GM12801 (cell line): Measurements from ENCODE around the gene KLHDC4.

ENCODE experiments used
- TF ChIP-seq, protein P1 (sequence below): IDR thresholded peaks from one replicate; pipeline ENCODE4 v1.5.1; 2011; ENCODE audit warnings: control low read depth; ENCODE audit not compliant: insufficient read length; ENCODE audit errors: extremely low read depth

Gene KLHDC4

GRCh38 chr16:87791295-87792204 is 25.8 kb upstream of the KLHDC4 start:
- TF ChIP-seq, protein P1, sequence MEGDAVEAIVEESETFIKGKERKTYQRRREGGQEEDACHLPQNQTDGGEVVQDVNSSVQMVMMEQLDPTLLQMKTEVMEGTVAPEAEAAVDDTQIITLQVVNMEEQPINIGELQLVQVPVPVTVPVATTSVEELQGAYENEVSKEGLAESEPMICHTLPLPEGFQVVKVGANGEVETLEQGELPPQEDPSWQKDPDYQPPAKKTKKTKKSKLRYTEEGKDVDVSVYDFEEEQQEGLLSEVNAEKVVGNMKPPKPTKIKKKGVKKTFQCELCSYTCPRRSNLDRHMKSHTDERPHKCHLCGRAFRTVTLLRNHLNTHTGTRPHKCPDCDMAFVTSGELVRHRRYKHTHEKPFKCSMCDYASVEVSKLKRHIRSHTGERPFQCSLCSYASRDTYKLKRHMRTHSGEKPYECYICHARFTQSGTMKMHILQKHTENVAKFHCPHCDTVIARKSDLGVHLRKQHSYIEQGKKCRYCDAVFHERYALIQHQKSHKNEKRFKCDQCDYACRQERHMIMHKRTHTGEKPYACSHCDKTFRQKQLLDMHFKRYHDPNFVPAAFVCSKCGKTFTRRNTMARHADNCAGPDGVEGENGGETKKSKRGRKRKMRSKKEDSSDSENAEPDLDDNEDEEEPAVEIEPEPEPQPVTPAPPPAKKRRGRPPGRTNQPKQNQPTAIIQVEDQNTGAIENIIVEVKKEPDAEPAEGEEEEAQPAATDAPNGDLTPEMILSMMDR, result no peak

GRCh38 chr16:87790292-87791100 is 24.7 kb upstream of the KLHDC4 start:
- TF ChIP-seq, protein P1, result no peak

- TF ChIP-seq, protein P1, result no peak
Observed at GRCh38 chr16:87789437-87790291, 23.9 kb upstream of the KLHDC4 start.

- TF ChIP-seq, protein P1, result no peak
Observed at GRCh38 chr16:87784812-87785211, 19.0 kb upstream of the KLHDC4 start.

DNA sequence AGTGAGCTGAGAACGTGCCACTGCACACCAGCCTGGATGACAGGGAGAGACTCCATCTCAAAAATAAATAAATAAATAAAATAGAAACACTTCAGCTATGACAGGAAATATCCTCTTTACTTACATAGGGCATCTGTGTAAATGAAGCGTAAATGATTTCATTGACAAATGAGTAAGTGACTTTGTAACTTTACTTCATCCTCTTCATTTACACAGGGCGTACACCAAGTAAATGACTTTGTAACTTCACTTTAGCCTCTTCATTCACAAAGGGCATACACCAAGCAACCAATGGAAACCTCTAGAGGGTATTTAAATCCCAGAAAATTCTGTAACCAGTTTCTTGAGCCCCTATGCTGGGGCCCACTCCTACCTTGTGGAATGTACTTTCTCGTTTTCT is 16.2 kb upstream of the KLHDC4 start:
- TF ChIP-seq, protein P1, result no peak

DNA sequence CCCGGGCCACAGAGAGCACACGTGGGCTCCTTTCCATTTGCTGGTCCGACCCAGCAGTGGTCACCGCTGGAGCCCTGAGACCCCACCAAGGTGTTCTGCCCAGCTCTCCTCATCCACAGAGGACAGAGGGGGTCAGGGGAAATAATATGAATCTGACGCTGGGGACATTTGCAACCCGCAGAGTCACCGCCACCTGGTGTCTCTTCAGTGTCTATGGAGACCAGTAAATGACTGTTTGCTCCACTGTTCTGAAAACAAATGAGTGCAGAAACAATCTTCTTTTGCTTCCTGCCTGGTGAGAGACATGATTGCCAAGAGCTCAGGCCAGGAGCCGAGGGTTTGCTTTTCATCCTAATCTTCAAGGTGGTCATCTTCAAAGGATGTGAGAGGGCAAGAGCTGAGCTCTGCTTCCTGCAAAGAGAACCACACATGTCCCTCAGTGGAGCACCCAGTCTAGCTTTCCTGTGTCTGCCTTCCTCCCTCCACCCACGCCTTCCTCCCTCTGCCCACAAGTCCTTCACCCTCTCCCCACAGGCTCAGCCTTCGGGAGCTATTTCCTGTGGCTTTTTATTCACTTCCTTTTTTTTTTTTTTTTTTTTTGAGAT is 14.7 kb upstream of the KLHDC4 start:
- TF ChIP-seq, protein P1, result no peak
